NCI-H446 (cell line): ENCODE measurements around the gene NEDD9.

Source experiments
- DNase-seq, 2 experiments: peaks; one replicate each; lab custom pipeline; 2025; lab: John Stamatoyannopoulos, UW

Gene NEDD9

DNA sequence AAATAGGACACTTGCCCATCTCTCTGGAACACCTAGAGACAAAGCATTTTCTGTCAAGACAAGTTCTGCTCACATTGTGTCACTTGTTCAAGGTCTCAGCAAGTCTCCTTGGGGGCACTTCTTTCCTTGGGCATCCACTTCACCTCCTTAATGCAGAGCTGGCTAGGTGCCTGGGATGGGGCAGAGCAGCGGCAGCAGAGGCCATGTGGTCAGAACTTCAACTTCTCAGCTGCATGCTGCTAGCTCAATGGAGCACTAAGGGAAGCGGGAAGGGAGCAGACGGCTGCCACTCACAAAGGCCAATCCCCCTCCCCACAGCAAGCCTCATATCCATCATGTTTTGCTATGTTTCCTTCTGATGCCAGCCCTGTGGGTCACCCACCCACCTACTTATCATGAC, 31.5 kb downstream of the NEDD9 start:
- no peak for DNase-seq

DNA sequence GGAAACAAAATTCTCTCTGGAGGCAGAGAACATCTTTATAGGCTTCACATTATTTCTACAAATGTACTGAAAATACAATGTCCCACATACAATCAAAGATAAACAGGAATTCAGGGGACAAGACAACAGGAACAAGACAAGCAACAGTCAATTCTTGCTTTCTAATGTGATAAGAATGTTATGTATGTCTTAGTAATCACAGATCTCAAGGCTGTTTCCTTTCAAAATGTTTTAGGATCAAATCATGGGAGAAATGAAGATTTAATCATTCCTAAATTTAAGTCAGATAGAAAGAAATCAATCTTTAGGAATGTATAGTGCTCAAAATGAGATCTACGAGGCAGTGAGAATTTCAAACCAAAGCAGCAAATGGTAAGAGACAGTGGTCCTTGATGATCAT, 32.1 kb downstream of the NEDD9 start:
- DNase-seq = no peak

DNA sequence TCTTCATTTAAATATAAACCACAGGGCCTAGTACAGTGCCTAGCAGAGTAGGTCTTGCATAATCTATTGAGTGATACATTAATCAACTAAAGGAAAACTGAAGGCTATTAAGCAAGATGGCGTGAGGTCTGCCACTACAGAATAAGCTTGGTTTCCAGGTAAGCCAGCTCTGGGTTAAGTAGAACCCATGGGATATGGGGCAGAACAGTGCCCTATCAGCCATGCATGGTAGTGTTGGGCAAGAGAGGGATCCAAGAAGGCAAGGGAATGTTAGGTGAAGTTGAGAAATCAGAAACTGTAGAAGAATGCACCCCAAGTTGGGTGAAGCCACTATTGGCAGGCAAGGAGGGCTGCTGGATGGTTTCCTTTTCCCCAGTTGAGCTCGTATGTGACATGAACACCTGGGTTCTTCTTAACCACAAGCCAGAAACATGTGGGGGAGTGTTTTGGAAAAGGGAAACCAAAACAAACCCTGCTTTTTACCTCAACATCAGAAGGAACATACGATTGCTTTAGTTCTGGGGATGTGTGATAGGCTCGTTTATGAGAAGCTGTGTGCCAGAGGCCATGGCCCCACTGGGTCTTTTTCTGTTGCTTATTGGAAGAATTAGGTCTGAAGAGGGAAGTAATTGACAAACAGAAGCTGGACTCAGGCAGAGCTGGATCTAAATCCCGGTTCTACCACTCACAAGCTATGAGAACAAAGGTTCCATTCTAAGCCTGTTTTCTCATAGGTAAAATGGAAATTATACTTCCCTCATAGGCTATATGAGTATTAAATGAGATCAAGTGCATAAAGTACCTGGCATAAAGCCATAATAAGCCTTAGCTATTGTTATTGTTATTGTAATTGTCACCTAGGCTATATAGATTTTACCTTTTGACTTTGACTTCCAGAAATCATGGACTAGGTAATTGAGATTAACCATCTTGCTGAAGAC, 33.5 kb downstream of the NEDD9 start:
- DNase-seq = no peak

DNA sequence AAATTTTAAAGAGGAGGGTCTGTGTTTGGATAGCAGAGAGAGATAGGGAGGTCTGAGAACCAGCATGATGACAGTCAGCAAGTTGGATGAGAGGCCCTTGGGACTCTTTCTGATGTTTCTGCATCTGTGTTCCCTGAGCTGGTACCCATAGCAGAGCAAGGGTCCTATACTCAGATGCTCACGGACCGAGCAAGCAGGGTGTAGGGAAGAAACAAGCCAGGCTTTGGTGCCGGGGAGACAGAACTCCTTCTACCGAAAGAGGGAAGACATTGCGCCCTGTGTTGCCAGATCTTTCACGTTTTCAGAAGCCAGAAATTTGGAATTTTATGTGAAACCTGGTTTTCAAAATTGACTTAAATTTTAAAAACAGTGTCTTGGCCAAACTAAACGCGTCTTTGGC, 34.6 kb downstream of the NEDD9 start:
- DNase-seq = no peak

DNA sequence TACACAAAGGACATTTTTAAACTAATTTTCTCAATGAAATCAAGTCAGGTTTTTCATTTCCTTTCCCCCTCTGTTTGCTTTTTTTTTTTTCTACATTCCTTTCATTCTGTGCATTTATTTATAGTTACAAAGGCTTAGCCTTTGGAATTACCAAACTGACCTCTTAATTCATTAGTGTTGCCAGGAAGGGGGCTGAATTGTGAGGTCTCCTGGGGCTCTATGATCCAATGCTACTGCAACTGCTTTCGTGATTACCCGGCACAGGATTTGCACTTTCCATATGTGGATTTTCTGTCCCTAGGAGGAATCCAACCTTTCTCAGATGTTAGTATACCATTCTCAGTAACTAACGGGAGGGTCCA, 35.3 kb downstream of the NEDD9 start:
- DNase-seq = no peak

DNA sequence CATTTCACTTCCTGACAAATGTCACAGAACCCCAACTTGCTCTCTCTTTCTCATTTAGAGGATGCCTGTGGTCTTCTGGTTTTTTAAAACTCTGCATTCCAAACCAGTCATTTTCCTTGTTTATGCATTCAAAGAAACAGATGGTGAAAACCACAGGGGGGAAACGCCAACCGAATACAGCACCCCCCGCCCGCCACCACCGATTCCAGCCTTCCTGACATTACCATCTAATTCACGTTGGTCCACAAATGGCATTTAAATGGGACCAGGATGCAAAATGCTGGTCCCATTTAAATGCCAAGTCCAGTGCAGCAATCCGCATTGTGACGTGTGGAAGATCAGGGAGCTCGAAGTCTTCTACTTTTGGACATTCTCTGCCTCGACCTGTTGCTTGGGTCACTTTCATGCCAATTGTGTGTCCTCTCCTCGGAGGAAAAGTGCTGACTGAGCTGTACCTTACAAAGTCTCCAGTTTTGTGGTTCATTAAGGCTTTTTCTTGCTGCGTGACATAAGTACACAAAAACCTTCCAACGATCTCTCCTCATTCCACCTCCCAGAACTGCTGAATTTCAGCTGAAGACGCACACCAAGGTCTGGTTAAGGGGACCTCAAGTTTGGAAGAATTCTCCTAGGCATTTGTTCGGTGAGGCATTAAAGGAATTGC, 35.8 kb downstream of the NEDD9 start:
- no peak for DNase-seq

DNA sequence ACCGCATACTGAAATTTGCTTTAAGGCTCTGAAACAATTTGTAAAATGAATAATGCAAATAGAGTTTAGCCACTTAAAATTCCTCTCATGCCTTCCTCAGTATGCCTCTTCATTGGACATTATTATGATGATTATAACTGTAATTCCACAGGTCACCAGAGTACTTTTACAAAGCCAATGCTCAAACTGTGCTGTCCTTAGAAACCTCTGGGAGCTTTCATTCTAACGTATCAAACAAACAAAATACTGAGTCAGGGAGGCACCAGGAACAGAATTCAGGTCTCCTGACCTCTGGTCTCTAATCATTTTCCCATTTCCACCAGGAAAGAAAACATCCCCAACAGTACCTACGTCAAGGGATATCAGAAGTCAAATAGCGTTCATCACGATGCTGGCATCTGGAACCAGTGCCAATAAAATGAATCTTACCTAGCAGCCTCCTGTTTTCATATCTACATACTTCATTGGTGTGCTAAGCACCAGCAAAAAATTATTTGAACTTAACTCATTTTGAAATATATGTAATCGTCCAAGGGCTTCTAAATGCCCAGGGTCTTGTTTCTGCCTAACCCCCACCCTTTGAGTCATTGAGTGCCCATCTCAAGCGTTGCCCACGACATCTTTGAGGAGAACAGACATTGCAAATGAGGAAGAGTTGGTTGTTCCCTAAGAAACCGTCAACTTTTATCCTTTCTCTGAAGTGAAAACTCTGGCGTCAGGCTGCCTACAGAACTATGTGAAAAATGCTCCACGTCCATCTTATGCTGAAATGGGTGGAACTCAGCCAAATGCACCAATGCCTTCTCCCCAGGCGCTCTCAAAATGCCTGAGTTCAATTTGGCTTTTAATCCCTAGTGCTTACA, 37.9 kb downstream of the NEDD9 start:
- peak in 1 of 2 experiments; percentile 44 for DNase-seq

DNA sequence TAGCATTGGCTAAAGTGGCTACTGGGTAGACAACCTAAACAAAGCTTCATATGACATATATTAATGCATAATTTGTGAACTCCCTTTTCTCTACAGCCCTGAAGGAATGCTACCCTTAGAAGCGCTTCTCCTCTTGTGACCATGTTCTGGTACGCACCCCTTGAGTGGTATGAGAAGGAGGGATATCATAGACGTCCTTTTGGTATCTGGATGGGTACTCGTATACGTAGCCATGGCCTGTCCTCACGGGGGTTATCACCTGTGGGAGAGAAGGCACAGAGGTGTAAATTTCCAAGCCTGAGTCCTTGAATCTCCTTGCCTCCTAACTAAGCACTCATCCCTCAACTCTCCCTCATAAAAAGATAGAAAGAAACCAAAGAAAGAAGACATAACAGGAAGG, 39.0 kb downstream of the NEDD9 start:
- no peak for DNase-seq

DNA sequence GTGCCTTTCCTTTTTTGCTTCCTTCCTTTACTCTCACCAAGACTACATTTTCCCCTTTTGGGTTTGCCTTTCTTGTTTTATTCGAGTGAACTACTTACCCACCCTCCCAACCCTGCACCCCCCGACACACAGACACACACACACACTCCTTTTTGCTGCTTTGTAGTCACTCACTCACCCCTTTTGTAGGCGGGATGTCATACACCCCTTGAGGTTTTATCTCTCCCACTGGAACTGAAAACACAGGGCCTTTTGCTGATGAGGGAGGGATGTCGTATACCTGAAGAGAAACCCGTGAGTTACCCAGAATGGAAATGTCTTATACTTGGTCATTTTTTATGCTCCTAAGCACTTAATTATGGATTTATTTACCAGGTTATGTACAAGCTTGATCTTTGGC, 40.3 kb downstream of the NEDD9 start:
- no peak for DNase-seq

DNA sequence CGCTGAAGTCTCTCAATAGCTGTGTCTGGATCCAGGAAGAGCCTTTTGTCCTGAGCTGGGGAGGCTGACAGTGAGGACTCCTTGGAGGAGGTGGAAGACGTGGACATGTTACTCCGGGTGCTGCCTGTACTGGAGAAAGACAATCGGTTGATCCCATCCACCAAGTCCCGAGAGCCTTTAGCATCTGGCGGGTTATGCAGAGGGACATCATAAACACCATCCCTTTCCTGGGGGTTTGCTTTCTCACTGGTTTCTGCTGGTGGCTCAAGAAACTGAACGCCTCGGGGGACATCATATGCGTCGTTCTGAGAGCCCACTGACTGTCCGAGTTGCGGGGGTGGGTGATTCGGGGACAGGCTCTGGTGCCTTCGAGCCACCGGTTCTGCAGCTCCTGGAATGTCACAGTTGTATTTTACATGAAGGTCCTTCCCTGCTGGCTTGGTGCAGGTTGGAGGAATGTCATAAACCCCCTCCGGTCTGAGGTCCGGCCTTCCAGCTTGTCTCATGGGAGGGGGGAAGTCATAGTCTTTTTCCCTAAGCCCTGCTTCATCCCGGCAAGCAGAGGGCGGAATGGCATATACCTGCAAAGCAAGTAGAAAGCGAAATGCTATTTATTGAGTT, 41.7 kb downstream of the NEDD9 start:
- DNase-seq = no peak

DNA sequence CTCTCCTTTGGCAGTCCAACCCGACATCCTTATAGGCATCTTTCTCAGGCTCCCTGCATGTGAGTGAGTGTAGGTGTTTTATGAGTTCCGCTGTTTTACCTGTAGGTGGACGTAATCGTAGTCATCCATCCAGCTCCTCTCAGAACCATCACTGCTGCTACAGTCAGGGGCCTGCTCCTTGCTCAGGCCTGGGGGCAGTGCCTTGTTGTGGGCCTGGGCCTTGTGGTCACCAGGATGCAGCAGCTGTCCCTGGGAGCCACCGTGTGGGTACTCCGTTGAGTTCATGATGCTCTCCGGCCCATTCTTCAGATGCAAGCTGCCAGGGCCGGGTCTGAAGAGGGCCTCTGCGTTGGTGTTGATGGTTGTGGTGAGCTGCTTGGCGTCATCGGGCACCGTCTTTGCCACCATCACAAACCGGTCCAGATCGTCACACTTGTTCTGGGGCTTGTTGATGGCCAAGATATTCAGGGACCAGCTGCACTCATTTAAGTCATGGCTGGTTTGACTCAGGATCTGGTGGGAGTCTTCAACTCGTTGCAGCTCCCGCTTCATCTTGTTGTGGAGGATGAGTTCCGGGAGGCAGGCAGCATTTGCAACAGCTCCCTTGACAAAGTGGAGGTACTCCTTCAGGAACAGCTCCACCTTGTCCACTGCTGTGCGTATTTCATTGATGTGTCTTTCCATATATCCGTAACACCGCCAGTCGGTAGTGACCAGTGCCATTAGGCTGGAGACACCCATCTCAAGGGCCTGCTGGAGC, 42.4 kb downstream of the NEDD9 start:
- no peak for DNase-seq

DNA sequence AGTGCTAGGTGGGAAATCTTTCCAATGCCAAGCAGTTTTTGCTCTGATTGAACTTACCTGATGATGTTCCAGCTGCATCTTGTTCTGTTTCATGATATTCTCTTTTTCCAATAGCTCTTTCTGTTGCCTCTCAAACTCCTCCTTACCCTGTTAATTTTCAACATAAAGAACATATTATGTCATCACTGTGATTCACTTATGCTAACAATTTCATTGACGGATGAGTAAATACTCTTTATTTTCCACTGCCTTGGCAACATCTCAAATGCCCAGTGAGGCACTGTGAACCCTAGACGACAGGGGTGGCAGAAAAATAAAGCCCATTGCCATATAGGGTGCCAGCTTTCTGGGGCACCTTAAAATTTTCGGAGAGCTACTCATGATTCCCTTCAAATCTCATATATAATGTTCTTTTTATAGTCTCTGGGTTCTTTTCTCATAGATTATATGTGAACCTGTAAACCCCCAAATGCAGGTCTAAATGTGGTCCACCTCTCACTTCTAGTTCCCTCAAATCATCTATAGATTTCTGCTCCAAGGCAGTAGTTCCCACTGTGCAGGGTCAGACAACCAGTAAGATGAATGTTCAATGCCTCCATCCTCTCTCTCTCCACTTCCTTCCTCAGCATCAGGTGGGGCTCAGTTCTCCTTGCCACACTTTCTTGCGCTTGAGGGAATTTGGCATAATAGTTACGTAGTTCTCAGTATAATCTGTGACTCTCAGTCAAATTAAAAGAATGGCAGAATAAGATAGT, 44.1 kb downstream of the NEDD9 start:
- no peak for DNase-seq

DNA sequence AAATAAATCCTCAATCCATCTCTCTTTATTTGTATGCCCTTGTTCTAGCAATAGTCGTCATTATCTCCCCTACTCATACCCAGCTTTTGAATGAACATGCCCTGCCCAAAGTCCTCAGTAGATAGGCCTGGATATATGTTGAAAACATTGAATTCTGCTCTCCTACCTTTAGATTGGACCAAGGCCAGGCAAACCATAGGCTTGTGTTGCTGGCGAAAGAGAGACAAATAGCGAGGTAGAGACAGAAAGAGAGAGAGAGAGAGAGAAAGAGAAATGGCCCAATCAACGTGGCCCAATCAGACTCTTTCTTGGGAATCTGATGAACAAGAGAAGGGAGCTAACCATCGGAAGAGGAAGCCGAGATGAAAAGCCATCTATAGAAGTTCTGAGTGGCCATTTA, 45.2 kb downstream of the NEDD9 start:
- DNase-seq = no peak

DNA sequence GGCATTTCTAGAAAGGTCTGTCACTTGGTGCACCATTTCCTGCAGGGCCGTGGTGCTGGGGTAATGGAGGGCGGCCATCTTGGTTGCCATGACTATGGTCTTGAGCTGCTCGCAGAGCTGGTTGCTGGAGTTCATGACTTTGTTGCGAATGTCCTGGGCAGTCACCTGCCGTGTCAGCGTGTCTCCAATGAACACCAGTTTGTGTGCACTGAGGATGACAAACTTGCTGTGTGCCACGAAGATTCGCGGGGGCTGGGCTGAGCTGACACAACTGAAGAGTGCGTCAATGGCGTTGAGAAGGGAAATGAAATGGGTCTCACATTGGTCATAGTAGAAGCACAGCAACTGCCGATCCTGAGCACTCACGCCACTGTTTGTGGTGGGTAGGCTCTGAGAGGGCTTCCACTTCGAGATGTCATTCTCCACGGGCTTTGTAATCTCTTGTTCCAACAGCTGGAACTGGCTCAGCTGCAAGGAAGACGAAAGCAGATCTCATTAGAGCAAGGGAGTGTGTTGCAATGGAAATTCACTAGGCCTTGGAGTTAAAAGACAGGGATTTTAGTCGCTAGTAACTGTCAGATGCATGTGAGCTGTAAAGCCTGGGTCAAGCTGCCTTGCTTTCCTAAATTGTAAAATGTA, 47.1 kb downstream of the NEDD9 start:
- no peak for DNase-seq

DNA sequence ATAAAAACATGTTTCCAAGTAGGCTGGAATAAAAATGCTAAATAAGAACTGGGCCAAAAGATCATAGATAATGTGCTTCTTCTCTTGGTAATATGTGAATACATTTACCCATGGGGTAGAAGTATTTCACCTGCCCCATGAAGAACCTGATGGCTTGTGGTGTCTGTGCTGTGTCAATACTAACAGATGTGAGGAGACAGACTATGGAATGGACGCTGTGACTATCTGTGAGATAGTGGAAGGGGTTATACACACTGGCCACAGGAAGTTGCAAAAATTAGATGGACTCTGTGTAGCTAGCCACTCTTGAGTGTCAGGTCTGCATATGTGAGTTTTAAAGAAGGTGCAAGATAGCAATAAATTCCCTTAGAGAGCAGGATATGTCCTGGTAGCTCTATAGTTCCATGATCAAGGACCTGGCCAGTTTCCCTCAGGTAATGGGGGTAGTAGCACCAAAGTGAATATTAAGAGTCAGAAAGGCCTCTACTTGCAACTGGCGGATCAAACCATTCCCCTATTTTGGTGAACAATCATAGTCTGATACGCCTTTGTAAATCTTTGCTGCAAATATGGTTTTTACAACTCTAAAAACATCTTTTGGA, 48.6 kb downstream of the NEDD9 start:
- DNase-seq = no peak

DNA sequence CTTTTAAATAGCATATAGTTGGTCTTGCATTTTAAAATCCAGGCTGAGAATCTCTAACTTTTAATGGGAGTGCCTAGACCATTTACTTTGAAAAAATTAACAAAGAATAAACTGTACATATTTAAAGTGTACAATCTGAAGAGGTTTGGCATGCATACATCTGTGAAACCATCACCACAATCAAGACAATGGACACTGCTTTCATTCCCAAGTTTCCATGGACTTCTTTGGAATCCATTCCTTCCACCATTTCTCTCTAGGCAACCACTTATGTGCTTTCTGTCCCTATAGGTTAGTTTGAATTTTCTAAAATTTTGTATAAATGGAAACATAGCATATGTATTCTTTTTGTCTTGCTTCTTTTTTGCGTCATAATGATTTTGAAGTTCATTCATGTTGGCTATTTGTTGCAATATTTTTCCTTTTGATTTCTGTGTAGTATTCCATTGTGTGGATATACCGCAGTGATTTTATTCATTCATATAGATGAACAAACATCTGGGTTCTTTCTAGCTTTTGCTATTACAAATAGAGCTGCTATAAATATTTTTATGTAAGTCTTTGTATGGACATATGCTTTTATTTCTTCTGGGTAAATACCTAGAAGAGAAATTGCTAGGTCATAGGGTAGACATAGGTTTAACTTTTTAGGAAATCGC, 50.9 kb downstream of the NEDD9 start:
- DNase-seq = no peak

DNA sequence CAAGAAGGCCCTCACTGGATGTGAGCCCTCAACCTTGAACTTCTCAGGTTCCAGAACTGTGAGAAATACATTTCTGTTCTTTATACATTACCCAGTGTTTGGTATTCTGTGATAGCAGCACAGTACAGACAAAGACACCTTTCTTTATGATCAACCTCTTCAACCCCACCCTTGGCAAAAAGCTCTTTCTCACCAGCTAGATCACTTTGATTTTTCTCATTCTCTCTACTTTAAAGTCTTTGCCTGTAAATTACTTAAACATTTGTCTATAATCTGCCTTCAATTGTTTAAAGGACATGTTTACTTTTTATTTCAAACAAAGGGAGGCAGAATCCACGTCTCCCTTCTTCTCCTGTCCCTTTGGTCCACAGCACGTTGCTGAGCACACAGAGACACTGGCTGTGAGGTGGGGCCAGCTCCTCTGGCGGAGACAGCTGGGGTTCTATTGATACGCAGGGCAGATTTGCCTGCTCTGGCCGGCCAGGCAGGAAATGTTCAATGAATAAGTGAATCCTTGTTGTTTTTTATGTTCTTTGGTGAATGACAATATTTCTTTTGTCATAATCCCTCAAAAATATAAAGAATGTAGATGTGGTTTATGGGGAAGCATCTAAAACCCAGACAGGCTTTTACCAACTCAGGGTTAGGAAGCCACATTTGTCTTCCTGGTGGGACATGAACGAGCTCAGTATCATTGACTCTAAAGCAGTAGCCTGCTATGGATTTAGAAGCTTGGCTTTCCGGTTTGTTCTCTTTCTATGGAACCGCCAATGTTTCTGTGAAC, 52.9 kb downstream of the NEDD9 start:
- no peak for DNase-seq

DNA sequence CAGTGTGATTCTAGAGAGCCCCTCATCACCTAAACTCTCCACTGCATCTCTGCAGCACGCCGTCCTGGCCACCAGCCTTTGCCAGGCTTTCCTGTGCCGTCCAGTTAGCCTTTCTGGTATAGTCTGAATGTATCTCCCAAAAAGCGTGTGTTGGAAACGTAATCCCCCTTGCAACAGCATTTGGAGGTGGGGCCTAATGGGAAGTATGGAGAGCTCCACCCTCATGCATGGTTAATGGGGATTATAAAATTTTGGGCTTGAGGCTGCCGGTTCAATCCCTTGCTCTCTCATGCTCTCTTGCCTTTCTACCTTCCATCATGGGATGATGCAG, 53.4 kb downstream of the NEDD9 start:
- no peak for DNase-seq

DNA sequence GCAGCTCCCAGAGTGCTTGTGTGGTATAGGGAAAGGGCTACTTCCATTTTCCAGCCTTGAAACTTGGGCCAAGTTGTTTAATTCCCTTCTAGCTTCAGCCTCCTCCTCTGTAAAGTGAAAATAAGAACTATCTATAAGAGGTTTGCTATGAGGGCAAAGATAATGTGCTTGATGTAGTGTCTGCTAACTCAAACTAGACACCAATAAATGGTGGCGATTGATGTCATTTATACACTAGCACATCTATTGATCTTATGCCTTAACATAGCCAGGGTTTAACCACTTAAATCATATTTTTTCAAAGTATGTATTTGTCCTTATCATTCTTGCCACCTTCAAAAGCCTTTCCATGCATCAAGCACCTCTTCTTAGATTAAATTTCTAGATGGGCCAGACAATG, 55.2 kb downstream of the NEDD9 start:
- no peak for DNase-seq
